ENCODE results near the gene SEC61B.

SEC61B gene

GRCh38 chr9:99178912-99179872 is 42.9 kb upstream of the SEC61B start:
- Mint-ChIP-seq H3K4me1 (peaks cover 21% of the 10 kb centered on the region), H3K36me3 (ENCODE audit: low read depth) (no peaks in the 10 kb centered on the region), H3K27ac (no peak overlapping the region), H3K4me3 (no peak overlapping the region), H3K9me3 (no peaks in the 10 kb centered on the region), H3K27me3 (ENCODE audit: low read depth, poor library complexity) (peaks cover 22% of the 10 kb centered on the region)
- TF ChIP-seq CTCF (IDR thresholded peaks at IDR 0.05), result no peak
- DNase-seq, result no peak

- no peak for DNase-seq
- peaks cover 22% of the 10 kb centered on the region for H3K27me3 Mint-ChIP-seq (ENCODE audit: low read depth, poor library complexity)
- no peak for TF ChIP-seq CTCF (IDR thresholded peaks at IDR 0.05)
- H3K27ac Mint-ChIP-seq, result no peak overlapping the region
- H3K4me1 Mint-ChIP-seq, result peaks cover 26% of the 10 kb centered on the region
- H3K36me3 Mint-ChIP-seq (ENCODE audit: low read depth), result no peaks in the 10 kb centered on the region
- no peak overlapping the region for H3K4me3 Mint-ChIP-seq
- no peaks in the 10 kb centered on the region for H3K9me3 Mint-ChIP-seq
Observed at GRCh38 chr9:99180199-99180598, 41.9 kb upstream of the SEC61B start.

DNA sequence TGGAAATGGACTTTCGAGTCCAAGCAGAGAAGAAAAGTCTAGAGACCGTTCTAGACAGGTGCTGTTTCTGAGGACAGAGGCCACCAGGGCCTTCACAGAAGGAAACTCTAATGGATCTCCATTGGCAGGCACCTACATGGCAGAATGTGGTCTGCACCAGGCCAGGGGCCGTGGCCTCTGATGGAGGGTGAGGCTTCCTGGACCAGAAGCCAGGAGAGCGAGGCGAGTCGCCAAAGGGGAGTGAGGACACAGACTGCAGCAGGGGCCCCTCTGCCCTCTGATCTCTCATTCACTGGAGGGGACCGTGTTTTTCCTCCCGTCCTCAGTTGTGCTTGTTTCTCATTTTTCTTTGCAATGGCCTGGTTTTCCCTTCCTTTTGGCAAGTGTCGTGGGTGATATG is 41.4 kb upstream of the SEC61B start:
- no peak for TF ChIP-seq CTCF (IDR thresholded peaks at IDR 0.05)
- DNase-seq, result no peak
- H3K27me3 Mint-ChIP-seq (ENCODE audit: low read depth, poor library complexity), result peaks cover 24% of the 10 kb centered on the region

DNA sequence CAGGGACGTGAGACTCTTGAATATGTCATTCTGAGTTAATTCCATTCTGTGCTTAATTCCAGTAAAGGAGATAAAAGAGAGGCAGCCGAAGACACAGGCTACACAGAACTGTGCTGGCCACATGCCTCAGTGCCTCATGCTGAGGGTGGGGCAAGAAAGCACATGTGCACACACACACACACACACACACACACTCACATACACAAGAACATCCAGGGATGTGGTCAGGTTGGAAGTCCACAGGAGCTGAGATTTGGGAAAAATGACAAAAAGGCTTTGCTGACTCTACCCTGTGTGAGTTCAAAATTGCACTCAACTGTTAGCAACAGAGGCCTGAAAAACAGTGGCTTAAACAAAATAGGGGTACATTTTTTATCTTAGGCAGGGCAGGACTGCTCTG is 40.9 kb upstream of the SEC61B start:
- Mint-ChIP-seq H3K9me3 (no peaks in the 10 kb centered on the region), H3K27me3 (ENCODE audit: low read depth, poor library complexity) (peaks cover 20% of the 10 kb centered on the region), H3K36me3 (ENCODE audit: low read depth) (no peaks in the 10 kb centered on the region), H3K4me1 (peaks cover 25% of the 10 kb centered on the region), H3K27ac (no peak overlapping the region), H3K4me3 (no peak overlapping the region)
- no peak for TF ChIP-seq CTCF (IDR thresholded peaks at IDR 0.05)
- DNase-seq, result no peak

More for the DNA sequence above, 41.4 kb upstream of the SEC61B start:
- H3K9me3 Mint-ChIP-seq, result no peaks in the 10 kb centered on the region
- H3K4me1 Mint-ChIP-seq, result peaks cover 26% of the 10 kb centered on the region
- H3K27ac Mint-ChIP-seq, result no peak overlapping the region
- H3K36me3 Mint-ChIP-seq (ENCODE audit: low read depth), result no peaks in the 10 kb centered on the region
- no peak overlapping the region for H3K4me3 Mint-ChIP-seq

DNA sequence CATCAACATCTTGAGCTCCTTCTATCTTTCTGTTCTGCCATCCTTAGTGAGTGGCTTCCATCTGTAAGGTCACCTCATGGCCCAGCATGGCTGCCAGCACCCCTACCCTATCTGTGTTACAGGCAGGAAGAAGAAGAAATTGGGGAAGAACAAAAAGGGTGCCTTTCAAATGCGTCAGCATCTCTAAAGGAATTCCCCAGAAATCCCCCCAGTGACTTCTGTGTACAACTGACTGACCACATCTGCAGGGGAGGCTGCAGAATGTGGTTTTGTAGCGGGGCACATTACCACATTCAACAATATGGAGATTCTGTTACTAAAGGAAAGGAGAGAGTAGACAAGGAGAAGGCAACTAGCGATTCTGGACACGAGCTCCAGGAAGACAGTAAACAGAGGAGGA is 40.5 kb upstream of the SEC61B start:
- Mint-ChIP-seq H3K4me1 (peaks cover 20% of the 10 kb centered on the region), H3K27ac (no peak overlapping the region), H3K36me3 (ENCODE audit: low read depth) (no peaks in the 10 kb centered on the region), H3K4me3 (no peak overlapping the region), H3K9me3 (no peaks in the 10 kb centered on the region), H3K27me3 (ENCODE audit: low read depth, poor library complexity) (peaks cover 18% of the 10 kb centered on the region)
- TF ChIP-seq CTCF (IDR thresholded peaks at IDR 0.05), result no peak
- DNase-seq, result no peak

DNA sequence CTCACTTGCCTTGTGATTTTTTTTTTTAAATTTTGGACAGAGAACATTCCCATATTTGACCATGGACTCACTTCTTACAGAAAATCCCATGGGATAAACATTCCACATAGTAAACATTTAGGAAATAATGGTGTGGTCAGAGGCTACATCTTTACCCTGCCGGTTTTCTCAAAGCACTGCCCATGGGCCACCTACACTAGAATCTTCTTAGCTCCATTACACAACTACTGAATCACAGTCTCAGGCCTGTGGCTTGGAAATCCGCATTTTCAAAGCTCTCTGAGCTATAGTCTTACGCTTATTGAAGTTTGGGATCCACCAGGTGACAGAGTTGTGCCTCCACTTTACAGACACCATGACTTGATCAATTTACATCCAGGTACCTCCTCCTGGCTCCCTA is 39.7 kb upstream of the SEC61B start:
- H3K9me3 Mint-ChIP-seq, result no peaks in the 10 kb centered on the region
- H3K4me3 Mint-ChIP-seq, result no peak overlapping the region
- no peaks in the 10 kb centered on the region for H3K36me3 Mint-ChIP-seq (ENCODE audit: low read depth)
- H3K27ac Mint-ChIP-seq, result no peak overlapping the region
- TF ChIP-seq CTCF (IDR thresholded peaks at IDR 0.05), result no peak
- peaks cover 15% of the 10 kb centered on the region for H3K4me1 Mint-ChIP-seq
- peaks cover 18% of the 10 kb centered on the region for H3K27me3 Mint-ChIP-seq (ENCODE audit: low read depth, poor library complexity)
- no peak for DNase-seq
